Parathyroid adenoma (tissue), 2 donors: ENCODE data around the gene MST1R.

Source experiments
- H2AFZ ChIP-seq: fragments of 300-600 bp; sonication (generic); one replicate; pipeline ENCODE4 v1.7.0; 2017; ENCODE audit warnings: antibody characterized with exemption, mild to moderate bottlenecking
- H3K27ac ChIP-seq: fragments of 300-600 bp; sonication (generic); one replicate; pipeline ENCODE4 v1.7.0; 2017
- H3K27me3 ChIP-seq: fragments of 300-600 bp; sonication (generic); one replicate; pipeline ENCODE4 v1.7.0; 2017; ENCODE audit warnings: low read length; ENCODE audit not compliant: control insufficient read depth, insufficient read depth
- H3K36me3 ChIP-seq: fragments of 300-600 bp; sonication (generic); one replicate; pipeline ENCODE4 v1.7.0; 2017; ENCODE audit warnings: low read length; ENCODE audit not compliant: control insufficient read depth, insufficient read depth
- H3K4me1 ChIP-seq: fragments of 300-600 bp; sonication (generic); one replicate; pipeline ENCODE4 v1.7.0; 2017; ENCODE audit warnings: control low read depth
- H3K4me2 ChIP-seq: fragments of 300-600 bp; sonication (generic); one replicate; pipeline ENCODE4 v1.7.0; 2017; ENCODE audit warnings: low read length
- H3K4me3 ChIP-seq: fragments of 300-600 bp; sonication (generic); one replicate; pipeline ENCODE4 v1.7.0; 2017; ENCODE audit warnings: low read depth, low read length
- H3K79me2 ChIP-seq: fragments of 300-600 bp; sonication (generic); one replicate; pipeline ENCODE4 v1.7.0; 2017; ENCODE audit warnings: control low read depth
- H3K9ac ChIP-seq: fragments of 300-600 bp; sonication (generic); one replicate; pipeline ENCODE4 v1.7.0; 2017; ENCODE audit warnings: mild to moderate bottlenecking
- H3K9me3 ChIP-seq: fragments of 300-600 bp; sonication (generic); one replicate; pipeline ENCODE4 v1.7.0; 2017; ENCODE audit warnings: low read length; ENCODE audit not compliant: control insufficient read depth
- TF ChIP-seq, protein P1 (sequence below): fragments of 300-600 bp; sonication (generic); IDR thresholded peaks from one replicate; pipeline ENCODE4 v1.7.0; 2017; ENCODE audit warnings: antibody characterized with exemption, mild to moderate bottlenecking
- donor health status: primary hyperparathyroidism.

Gene MST1R

DNA sequence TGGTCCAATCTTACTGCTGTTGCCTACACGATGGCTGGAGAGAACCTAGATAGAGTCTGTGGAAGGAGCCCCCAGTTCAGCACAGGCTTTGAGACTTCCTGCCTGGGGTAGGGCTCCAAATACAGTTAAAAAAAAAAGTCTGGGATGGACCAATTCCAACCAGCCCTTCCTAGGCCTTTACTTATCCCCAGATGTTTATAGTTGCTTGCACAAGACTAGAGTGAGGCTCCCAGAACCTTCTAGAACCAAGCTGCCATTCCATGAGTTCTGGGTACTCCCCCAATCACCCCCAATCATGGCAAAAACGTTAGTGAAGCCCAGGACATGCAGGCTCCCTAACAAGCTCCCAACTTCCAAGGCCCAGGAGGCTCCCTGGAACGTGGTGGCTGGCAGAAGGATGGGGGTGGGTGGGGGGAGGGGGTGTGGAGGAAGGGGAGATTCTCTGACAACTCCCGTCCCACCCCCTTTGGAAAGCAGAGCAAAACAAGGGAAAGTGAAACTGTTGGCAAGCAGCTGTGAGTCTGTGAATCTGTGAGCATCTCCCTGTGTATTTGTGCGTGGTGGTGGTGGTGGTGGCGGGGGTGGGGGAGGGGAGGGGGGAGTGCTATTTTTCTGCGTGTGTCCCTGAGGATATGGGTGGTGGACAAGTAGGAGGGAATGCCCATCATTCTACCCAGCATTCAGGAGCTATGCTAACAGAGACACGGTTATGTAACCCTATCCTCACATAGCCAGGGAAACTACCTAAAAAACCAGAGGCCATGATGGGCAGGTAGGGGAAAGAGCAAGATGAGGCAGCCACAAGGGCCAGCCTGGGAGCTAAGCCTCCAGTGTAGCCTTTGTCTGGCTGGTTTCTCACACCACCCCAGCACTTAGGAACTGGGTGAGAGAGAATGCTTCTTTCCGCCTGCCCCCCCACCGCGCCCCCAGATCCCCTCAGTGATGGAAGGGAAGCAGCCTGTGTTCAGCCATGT lies 2.0 kb downstream of the MST1R start:
- Histone ChIP-seq H3K4me3 (no peak overlapping the region), H3K4me2 (no peak overlapping the region), H3K9ac (no peak overlapping the region), H3K9me3 (no peaks in the 10 kb centered on the region), H2AFZ (no peak overlapping the region), H3K27ac (no peak overlapping the region), H3K4me1 (peaks cover 9% of the 10 kb centered on the region), H3K27me3 (no peaks in the 10 kb centered on the region), H3K79me2 (no peaks in the 10 kb centered on the region), H3K36me3 (no peaks in the 10 kb centered on the region)
- TF ChIP-seq, protein P1, sequence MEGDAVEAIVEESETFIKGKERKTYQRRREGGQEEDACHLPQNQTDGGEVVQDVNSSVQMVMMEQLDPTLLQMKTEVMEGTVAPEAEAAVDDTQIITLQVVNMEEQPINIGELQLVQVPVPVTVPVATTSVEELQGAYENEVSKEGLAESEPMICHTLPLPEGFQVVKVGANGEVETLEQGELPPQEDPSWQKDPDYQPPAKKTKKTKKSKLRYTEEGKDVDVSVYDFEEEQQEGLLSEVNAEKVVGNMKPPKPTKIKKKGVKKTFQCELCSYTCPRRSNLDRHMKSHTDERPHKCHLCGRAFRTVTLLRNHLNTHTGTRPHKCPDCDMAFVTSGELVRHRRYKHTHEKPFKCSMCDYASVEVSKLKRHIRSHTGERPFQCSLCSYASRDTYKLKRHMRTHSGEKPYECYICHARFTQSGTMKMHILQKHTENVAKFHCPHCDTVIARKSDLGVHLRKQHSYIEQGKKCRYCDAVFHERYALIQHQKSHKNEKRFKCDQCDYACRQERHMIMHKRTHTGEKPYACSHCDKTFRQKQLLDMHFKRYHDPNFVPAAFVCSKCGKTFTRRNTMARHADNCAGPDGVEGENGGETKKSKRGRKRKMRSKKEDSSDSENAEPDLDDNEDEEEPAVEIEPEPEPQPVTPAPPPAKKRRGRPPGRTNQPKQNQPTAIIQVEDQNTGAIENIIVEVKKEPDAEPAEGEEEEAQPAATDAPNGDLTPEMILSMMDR: no peak

DNA sequence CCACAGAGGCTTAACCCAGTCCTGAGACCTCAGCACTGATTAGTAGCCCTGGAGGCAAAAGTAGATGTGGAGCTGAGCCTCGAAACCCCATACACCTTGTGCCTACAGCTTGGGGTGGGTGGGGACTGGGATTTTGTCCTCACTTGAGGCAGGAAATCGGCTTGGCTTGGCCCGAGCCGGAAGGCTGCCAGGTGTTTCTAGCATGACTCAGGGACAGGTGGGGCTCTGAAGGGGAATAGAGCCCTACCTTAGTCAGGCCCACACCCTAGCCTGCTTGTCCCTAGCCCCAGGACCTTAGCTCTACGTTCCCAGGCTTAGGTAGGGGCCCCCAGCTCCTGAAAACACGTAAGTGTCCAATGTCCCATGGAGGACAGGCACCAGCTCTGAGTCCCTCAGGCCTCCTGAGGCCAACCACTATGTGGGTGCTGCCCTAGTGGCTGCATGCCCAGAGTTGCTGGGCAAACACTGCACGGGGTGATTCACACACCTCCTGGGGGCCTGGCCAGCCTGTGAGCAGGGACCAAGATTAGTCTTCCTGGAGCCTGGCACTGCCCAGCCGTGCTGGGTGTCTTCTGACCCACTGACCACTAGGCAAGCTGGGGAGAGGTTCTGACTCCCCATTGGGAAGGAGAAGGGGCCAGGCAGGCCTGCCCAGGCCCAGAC lies 3.1 kb downstream of the MST1R start:
- Histone ChIP-seq H3K27ac (no peak overlapping the region), H3K27me3 (no peaks in the 10 kb centered on the region), H3K9me3 (no peaks in the 10 kb centered on the region), H3K36me3 (no peaks in the 10 kb centered on the region), H3K4me2 (no peak overlapping the region), H3K4me3 (no peak overlapping the region), H2AFZ (no peak overlapping the region), H3K9ac (no peak overlapping the region), H3K79me2 (no peaks in the 10 kb centered on the region), H3K4me1 (no peaks in the 10 kb centered on the region)
- TF ChIP-seq, protein P1: no peak

DNA sequence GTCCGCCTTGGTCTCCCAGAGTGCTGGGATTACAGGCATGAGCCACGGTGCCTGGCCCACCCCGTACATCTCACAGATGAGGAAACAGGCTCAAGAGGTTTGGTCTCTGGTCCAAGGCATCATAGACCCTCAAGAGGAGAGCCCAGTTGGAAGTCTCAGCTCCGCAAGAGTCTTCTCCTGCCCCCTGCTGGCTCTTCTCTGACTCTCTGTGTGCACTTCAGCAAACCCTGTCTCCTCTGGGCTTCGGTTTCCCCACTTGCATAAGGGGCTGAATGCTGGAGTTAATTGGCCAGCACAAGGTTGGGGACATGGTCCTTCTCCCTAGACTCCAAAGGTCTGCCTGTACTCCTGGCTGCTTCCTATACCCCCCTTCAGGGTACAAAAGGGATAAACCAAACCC lies 3.9 kb downstream of the MST1R start:
- TF ChIP-seq, protein P1: no peak
- Histone ChIP-seq H3K4me2 (no peak overlapping the region), H3K4me3 (no peak overlapping the region), H3K9me3 (no peaks in the 10 kb centered on the region), H3K27ac (no peak overlapping the region), H3K4me1 (no peaks in the 10 kb centered on the region), H3K27me3 (no peaks in the 10 kb centered on the region), H3K79me2 (no peaks in the 10 kb centered on the region), H3K9ac (no peak overlapping the region), H2AFZ (no peak overlapping the region), H3K36me3 (no peaks in the 10 kb centered on the region)

DNA sequence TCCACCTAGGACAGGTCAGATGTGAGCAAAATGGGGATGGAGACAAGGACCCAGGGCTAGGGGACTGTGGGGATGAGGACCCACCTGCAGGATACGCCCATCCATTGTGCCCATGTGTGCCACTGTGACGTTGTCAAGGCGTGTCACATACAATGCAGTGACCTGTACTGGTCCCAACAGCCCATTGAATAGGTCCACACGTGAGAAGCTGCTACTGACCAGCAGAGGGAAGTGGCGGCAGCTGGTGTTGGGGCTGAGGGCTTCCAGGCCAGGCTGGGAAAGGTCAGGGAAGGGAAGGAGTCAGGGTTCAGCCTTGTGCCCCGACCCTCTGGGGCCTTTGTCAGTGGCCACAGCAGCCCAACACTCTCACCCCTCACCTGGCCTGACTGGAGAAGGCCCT lies 4.7 kb downstream of the MST1R start:
- Histone ChIP-seq H3K36me3 (no peaks in the 10 kb centered on the region), H3K9ac (no peak overlapping the region), H3K4me2 (no peak overlapping the region), H3K79me2 (no peaks in the 10 kb centered on the region), H3K4me3 (no peak overlapping the region), H3K4me1 (no peaks in the 10 kb centered on the region), H2AFZ (no peak overlapping the region), H3K27ac (no peak overlapping the region), H3K27me3 (no peaks in the 10 kb centered on the region), H3K9me3 (no peaks in the 10 kb centered on the region)
- TF ChIP-seq, protein P1: no peak
